GM10248 (cell line): Measurements from ENCODE around the gene SCT.

Source experiments
- CTCF ChIA-PET: fragments of 300-600 bp; sonication (Branson Sonifier 250); formaldehyde crosslinking; extraction: SDS; loops from one replicate; lab custom pipeline; 2021; ENCODE audit warnings: antibody characterized with exemption; lab: Yijun Ruan, JAX
- POLR2A ChIA-PET: fragments of 350-650 bp; sonication (Branson Sonifier 250); formaldehyde crosslinking; extraction: SDS; loops from one replicate; lab custom pipeline; 2020; ENCODE audit warnings: antibody characterized with exemption; lab: Yijun Ruan, JAX
- DNase-seq: peaks from one replicate; pipeline ENCODE4 v3.0.0; 2012; ENCODE audit errors: extremely low spot score
- TF ChIP-seq, protein P1 (sequence below): IDR thresholded peaks from 2 replicates; pipeline ENCODE4 v1.5.1; 2012; ENCODE audit warnings: mild to moderate bottlenecking, low read depth; ENCODE audit errors: extremely low read depth, missing control alignments, control extremely low read depth

SCT gene

DNA sequence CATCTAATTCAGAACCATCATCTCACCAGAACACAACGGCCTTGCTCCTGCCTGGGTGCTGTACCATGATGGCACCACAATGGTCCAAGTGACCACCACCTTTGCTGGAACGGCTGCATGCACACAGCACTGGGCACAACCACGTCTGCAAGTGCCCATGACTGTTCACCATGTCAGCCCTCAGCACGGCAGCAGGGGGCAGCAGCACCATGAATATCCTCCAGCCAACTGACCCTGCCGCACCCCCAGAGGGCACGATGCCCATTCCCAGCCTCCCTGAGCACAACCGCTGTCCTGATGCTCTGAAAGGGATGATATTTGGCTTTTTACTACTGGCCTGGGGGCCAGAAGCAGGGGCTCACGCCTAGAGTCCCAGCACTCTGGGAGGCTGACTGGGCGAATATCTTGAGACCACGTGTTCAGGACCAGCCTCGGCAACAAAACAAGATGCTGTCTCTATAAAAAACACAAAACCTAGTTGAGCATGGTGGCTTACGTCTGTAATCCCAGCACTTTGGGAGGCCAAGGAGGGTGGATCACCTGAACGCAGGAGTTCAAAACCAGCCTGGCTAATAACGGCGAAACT, 35.8 kb upstream of the SCT start:
- CTCF ChIA-PET: interaction anchor here (0.6 to 3.5 kb wide), 11 partner anchors 10 to 64 kb away, joined by 3 to 15 read pairs (median 4); no protein-coding TSS in a partner anchor
- POLR2A ChIA-PET: no interaction called here
- peak; percentile 75 for DNase-seq
- TF ChIP-seq, protein P1, sequence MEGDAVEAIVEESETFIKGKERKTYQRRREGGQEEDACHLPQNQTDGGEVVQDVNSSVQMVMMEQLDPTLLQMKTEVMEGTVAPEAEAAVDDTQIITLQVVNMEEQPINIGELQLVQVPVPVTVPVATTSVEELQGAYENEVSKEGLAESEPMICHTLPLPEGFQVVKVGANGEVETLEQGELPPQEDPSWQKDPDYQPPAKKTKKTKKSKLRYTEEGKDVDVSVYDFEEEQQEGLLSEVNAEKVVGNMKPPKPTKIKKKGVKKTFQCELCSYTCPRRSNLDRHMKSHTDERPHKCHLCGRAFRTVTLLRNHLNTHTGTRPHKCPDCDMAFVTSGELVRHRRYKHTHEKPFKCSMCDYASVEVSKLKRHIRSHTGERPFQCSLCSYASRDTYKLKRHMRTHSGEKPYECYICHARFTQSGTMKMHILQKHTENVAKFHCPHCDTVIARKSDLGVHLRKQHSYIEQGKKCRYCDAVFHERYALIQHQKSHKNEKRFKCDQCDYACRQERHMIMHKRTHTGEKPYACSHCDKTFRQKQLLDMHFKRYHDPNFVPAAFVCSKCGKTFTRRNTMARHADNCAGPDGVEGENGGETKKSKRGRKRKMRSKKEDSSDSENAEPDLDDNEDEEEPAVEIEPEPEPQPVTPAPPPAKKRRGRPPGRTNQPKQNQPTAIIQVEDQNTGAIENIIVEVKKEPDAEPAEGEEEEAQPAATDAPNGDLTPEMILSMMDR: peak; percentile 75

DNA sequence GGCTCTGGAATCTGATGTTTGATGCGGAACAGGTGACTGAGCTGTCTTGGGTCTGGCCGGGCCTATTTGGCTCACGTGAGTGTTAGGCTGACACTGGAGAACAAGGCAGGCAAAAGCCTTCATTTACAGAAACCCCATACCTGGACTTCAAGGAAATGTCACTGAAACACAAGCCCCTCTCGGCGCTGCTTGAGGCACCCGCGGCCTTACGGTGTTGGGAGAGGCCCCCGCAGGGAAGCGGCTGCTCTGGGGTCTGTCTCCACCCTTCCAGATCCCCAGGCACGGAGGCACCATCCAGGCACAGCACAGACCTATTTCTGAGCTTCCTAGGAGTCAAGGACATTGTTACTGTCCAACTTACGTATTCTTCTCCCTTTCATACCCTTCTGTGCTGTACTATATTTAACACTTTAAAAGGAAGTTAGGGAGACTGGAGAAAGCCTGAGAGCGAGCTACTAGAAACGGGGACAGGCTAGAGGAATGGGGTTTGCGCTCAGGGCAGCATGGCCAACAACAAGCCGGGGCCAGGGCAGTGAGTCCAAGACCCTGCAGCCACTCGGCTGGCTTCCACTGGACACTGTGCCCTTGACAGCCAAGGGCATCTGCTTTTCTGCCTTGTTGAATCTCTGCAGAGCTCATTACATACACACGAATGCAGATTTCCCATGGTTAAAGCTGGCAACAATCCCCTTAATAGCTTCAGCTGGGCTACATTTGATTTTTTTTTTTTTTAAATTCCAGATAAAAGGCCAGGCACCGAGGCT, 33.9 kb upstream of the SCT start:
- DNase-seq: no peak
- TF ChIP-seq, protein P1: no peak
- ChIA-PET POLR2A (no interaction called here), CTCF (interaction anchor here (1.0 to 3.5 kb wide), 8 partner anchors 9 to 66 kb away, joined by 3 to 15 read pairs (median 3); no protein-coding TSS in a partner anchor)

DNA sequence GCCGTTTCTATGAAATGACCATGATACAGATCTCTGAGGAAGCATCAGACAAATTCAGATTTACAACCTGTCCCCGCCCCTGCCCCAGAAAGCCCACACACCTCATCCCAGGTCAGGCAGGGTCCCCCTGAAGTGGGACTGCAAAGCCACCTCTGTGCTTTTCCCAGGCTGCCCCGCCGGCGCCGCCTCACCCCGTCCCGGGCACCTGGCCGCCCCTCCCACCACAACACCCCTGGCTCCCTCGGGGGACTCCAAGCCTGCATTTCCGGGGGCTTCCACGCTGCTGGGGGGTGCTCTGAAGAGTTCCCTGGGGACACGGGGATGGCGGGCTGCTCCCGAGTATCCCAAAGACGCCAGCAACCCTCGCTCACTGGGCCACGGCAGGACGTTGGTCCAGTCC, 33.3 kb upstream of the SCT start:
- CTCF ChIA-PET: interaction anchor here (1.0 to 3.5 kb wide), 6 partner anchors 12 to 66 kb away, joined by 3 to 15 read pairs (median 4); no protein-coding TSS in a partner anchor
- no peak for DNase-seq
- TF ChIP-seq, protein P1: no peak
- POLR2A ChIA-PET: no interaction called here

DNA sequence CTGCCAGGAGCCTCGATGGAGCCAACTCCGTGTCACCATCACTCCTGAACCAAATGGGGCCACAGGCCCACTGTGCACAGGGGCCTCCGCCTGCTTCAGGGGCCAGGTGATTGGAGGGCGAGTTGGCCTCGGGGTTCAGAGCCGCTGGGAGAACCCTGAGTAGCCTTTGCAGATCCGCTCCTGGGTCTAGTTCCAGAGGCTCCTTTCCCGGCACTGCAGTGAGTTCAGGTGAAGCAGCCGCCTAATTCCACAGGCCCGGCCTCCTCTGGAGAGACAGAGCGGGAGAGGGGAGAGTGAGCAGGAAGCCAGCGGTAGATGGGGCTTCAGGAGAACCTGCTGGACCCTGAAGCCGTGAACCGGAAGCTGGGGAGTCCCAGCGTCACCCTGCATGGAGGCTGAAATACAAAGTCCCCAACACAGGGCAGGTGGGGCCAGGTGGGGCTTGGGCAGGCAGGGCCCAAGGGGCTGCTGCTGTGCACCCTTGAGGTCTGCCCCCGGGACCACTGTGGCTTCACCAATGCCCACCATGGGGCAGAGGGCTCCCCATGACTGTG, 32.6 kb upstream of the SCT start:
- CTCF ChIA-PET: interaction anchor here (1.4 kb wide), 1 partner anchor 65 kb away, joined by 4 read pairs; no protein-coding TSS in a partner anchor
- POLR2A ChIA-PET: interaction anchor here (0.6 kb wide), 1 partner anchor 175 kb away, joined by 5 read pairs; no protein-coding TSS in a partner anchor
- TF ChIP-seq, protein P1: no peak

DNA sequence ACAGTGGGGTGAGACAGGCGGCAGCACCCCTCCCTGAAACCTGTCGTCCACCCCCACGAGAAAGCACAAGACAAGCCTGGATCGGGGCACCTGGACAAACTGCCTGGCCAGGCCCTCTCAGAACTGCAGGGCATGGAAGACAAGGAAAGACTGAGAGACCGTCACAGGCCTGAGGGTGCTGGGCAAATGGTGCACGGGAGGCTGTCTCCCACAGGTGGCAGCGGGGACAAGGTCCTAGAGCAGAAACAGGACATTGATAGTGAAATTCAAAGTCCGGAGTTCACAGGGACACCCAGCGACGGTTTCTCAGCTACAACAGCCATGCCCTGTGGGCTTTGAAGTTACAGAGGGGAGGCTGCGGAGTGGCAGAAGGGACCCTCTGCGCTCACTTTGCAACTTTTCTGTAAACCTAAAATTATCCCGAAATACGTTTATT, 30.7 kb upstream of the SCT start:
- no peak for DNase-seq
- TF ChIP-seq, protein P1: no peak
- ChIA-PET POLR2A (no interaction called here), CTCF (interaction anchor here (1.3 to 1.4 kb wide), 2 partner anchors 10 to 16 kb away, joined by 3 to 4 read pairs; no protein-coding TSS in a partner anchor)

More for the DNA sequence above, 32.6 kb upstream of the SCT start:
- no peak for DNase-seq

DNA sequence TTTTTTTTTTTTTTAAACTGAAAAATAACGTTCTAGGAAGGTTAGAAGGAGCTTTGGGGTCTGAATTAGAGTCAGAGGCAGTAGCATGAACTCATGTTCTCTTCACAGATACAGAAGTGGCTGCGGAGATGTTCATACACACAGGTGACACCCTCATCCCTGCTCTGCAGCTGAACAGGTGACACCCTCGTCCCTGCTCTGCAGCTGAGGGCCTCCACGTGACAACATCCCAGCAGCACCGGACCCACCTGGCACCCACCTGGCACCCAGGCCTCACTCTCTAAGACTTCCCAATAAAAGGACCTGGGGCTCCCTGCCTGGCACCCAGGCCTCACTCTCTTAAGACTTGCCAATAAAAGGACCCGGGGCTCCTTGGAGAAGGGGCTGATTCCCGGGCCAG, 29.9 kb upstream of the SCT start:
- no peak for DNase-seq
- ChIA-PET POLR2A (no interaction called here), CTCF (no interaction called here)
- TF ChIP-seq, protein P1: no peak
